Coronary artery (tissue), 2 donors: ENCODE results near the gene MYEOV.

Source experiments
- DNase-seq: peaks from one replicate; pipeline ENCODE4 v3.0.0-alpha.2; 2017; ENCODE audit warnings: low spot score
- H3K27ac ChIP-seq, 2 donors: fragments of 200-600 bp; sonication (generic); one replicate each; pipeline ENCODE4 v1.5.1; 2016 to 2019
- H3K4me3 ChIP-seq: fragments of 200-600 bp; sonication (generic); 2 replicates; pipeline ENCODE4 v1.5.1; 2016; ENCODE audit warnings: mild to moderate bottlenecking, moderate library complexity
- CTCF ChIP-seq: fragments of 200-600 bp; sonication (generic); IDR thresholded peaks from one replicate; pipeline ENCODE4 v1.5.1; 2019; ENCODE audit warnings: antibody characterized with exemption

The MYEOV gene

GRCh38 chr11:69298267-69299022 lies 4.5 kb downstream of the MYEOV start:
- no peak for TF ChIP-seq CTCF
- DNase-seq, result no peak
- peak overlapping the region; percentile 49 to 85 for H3K27ac ChIP-seq
- H3K4me3 ChIP-seq, result peak overlapping the region; percentile 40

- peak overlapping the region in 1 of 2 donors; percentile 85 for H3K27ac ChIP-seq
- DNase-seq, result no peak
- TF ChIP-seq CTCF, result no peak
- H3K4me3 ChIP-seq, result peak overlapping the region; percentile 40
These were observed 5.1 kb downstream of the MYEOV start for GRCh38 chr11:69299023-69299461.

GRCh38 chr11:69299572-69299971 lies 5.6 kb downstream of the MYEOV start:
- no peak for DNase-seq
- no peak for TF ChIP-seq CTCF
- Histone ChIP-seq H3K27ac (peak overlapping the region in 1 of 2 donors; percentile 85), H3K4me3 (no peak overlapping the region)

GRCh38 chr11:69300120-69301060 lies 6.4 kb downstream of the MYEOV start:
- no peak for TF ChIP-seq CTCF
- peak overlapping the region in 1 of 2 donors; percentile 32 for H3K27ac ChIP-seq
- DNase-seq, result no peak
- H3K4me3 ChIP-seq, result no peak overlapping the region

GRCh38 chr11:69301081-69301454 lies 7.1 kb downstream of the MYEOV start:
- DNase-seq, result no peak
- Histone ChIP-seq H3K27ac (no peak overlapping the region), H3K4me3 (no peak overlapping the region)
- no peak for TF ChIP-seq CTCF

- no peak for TF ChIP-seq CTCF
- DNase-seq, result no peak
- Histone ChIP-seq H3K27ac (peak overlapping the region in 1 of 2 donors; percentile 54), H3K4me3 (no peak overlapping the region)
These were observed 7.8 kb downstream of the MYEOV start for GRCh38 chr11:69301455-69302401.
